Hematopoietic multipotent progenitor cell treated with erythropoietin and hydrocortisone succinate and interleukin-3 and kit ligand, for 4 days (in vitro differentiated cells): ENCODE measurements around the gene PUSL1.

ENCODE experiments used
- DNase-seq: peaks from one replicate; pipeline ENCODE4 v3.0.0-alpha.2; 2015

Gene PUSL1, protein sequence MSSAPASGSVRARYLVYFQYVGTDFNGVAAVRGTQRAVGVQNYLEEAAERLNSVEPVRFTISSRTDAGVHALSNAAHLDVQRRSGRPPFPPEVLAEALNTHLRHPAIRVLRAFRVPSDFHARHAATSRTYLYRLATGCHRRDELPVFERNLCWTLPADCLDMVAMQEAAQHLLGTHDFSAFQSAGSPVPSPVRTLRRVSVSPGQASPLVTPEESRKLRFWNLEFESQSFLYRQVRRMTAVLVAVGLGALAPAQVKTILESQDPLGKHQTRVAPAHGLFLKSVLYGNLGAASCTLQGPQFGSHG

DNA sequence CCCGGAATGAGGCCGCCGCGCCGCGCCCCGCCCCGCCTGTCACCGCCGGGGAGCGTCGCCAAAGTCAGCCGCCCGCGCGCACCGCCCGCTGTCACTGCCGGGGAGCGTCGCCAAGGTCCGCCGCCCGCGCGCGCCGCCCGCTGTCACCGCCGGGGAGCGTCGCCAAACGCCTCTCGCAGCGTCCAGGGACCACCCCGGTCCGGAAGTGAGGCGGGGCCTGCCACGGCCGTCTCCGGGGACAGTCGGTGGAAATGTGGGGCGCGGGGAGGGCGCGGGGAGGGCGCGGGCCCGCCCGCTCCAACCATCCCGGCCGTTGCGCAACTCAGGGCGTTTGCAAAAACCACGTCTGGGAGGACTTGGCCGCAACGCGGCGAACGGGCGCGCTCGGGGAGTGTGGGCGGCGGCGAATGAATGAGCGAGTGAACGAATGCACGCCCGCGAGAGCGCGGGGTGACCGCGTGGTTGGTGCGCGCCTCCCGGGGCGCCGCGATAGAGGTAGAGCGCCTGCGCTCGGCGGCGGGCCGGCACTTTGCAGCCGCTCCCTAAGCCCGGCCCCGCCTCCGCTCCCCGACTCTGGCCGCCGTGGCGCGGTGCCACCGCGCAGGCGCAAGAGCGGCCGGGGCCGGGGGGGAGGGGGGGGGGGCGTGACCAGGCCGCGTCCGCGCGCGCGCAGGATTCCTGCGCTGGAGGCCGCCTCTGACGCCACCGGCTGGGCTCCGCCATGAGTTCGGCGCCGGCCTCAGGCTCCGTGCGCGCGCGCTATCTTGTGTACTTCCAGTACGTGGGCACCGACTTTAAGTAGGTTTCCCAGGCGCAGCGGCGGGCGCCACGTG is at the start of gene PUSL1, which contains the start of gene ACAP3:
Gene PUSL1, plus strand, starts transcription at position 675 of the 833 bp plus-strand sequence. Its CDS starts 47 bp downstream, at position 722.
Gene ACAP3, minus strand, starts transcription at position 8 of the 833 bp plus-strand sequence. CDS start 115 bp downstream, outside the sequence.
- DNase-seq: peak; percentile 96

DNA sequence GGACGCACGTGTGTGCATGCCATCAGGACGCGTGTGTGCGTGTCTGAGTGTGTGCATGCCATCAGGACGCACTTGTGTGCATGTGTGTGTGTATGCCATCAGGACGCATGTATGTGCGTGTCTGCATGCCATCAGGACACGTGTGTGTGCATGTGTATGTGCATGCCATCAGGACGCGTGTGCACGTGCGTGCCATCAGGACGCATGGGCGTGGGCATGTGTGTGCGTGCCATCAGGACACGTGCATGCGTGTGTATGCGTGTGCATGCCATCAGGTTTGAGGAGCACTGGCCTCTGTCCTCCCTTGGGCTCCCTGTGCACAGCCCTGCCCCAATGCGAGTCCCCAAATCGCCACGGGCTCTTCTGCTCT is 49.3 kb upstream of the PUSL1 start:
- no peak for DNase-seq

DNA sequence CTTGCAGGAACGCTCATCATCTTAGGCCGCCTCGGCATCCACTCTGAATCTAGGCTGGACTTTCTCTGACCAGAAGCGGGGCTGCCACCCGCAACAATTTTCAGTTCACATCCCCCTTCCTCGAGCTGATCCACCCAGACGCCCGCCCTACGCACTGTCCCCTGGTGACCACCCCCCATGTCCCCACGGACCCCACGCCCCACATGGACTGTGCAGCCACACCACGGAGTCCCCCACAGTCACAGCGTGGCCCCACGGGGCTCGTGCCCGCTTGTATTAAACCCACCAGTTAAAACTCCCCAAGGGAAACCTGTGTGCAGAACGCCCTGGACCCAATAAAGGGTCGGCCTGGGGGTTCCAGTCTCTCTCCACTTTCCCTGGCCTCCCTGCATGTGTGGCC is 48.9 kb upstream of the PUSL1 start:
- DNase-seq: no peak

DNA sequence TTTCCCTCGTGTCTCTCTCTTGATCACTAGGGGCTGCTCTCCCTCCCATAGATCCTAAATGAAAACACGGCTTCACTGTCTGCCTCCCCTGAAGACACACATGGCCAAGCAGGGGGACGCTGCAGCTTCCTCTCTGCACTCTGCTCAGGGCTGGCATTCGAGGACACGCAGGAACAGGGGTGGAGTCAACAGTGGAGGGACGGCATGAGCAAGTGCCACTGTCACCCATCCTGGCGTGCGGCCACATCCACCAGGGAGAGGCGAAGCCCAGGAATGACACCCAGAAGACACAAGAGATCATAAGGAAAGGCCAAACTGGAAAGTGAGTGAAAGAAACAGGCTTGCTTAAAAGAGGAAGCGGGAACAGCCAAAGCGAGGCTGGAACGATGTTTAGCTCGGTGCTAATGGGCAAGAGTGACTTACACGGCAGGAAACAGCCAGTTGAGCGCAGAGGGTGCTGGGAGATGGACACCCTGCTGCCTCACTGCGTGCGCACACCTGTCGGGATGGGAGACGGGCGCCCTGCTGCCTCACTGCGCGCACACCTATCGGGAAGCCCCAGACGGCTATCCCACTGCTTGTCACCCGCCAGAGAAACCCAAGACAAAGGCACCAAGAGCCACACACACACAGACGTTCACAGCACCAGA is 48.3 kb upstream of the PUSL1 start:
- DNase-seq: no peak

DNA sequence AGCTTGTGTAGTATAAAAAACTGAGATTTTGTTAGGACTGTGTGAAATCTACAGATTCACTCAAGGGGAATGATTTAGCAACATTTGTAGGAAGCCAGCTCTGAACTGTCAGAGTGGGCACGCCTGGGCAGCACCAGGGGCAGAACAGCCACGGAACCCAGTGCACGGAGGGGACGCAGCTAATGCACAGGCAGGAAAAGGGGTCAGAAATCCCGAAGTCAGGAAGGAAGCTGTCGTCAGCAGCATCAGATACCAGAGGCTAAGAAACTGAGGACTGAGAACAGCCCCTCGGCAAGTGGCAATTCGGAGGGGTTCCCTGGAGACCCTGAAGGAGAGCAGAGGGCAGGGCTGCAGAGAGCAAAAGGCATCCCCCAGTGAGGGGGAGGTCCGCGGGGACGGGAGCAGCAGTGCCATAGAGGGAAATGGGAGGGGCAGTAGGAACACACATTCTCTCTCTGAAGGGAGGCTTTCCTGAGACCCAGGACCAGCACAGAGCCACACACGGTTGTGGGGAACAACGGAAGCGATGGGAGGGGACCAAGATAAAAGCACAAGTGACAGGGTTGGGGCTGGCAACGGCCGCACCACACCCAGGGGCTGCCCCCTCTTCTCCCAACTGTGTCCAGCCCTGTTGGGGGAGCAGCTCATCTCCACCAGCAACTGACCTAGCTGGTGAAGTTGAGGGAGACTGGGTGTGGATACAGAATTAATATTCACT is 47.4 kb upstream of the PUSL1 start:
- DNase-seq: peak; percentile 84

DNA sequence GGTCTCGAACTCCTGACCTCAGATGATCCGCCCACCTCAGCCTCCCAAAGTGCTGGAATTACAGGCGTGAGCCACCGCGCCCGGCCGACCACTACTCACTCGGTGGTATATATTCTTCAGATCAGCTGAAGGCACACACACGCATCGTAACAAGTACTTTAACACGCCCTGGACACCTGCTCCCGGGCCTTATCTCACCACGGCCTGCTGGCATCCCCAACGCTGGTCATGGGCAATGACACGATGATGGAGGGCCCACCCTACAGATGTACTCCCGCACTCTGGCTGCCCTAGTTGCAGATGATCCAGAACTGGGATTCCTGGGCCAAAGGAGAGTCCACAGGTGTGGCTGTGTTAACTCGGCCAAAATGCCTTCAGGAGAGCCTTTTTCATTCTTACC is 46.3 kb upstream of the PUSL1 start:
- DNase-seq: peak; percentile 71

DNA sequence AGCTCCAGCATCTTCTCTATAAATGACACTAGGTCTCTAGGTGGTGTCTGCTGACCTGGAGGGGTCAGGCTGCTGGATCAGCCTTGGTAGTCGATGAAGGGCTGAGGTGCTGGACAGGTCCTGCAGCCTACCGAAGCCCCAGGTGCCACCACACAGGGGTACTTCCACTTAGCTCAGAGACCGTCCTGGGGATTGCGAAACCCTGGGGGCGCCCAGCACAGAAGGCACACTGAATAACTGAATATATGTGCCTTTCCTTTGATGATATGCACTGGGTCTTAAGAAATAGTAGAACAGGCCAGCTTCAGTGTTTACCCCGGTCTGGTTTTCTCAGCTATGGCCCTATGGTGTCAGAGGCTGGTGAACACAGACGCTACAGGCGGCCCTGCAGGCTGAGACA is 45.6 kb upstream of the PUSL1 start:
- DNase-seq: no peak

DNA sequence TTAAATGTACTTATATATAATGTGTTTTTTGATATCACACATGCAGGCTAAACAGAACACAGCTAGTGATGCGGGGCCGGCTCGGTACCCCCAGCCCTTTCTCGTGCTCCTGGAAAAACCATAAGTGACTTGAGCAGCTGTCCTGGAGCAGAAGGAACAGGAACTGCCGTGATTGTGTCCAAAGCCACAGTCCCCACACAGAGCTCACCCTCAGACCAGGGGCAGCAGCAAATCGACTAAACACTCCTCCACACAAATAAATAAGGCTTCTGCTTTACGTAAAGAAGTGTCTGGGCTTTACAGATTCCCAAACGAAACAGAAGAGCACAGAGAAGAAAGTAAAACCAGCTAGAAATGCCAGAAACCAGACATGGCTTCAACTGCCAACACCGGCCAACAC is 44.4 kb upstream of the PUSL1 start:
- no peak for DNase-seq

DNA sequence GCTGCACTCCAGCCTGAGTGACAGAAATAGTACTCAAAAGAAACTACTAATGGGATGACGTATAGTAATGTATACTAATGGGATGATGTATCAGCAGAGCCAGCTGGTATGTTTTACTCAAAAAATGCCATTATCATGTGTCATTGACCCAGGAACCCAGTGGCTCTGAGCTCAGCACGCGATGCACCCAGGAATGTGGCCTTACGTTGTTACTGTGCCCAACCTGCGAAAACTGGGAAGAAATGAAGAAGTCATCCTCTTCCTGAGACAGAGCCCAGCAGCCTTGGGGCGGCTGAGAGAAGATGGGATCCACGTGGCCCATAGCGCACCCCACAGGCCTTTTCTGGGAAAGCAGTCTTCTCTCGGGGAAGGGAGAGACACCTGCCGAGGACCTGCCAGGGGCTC is 43.5 kb upstream of the PUSL1 start:
- peak; percentile 48 for DNase-seq

DNA sequence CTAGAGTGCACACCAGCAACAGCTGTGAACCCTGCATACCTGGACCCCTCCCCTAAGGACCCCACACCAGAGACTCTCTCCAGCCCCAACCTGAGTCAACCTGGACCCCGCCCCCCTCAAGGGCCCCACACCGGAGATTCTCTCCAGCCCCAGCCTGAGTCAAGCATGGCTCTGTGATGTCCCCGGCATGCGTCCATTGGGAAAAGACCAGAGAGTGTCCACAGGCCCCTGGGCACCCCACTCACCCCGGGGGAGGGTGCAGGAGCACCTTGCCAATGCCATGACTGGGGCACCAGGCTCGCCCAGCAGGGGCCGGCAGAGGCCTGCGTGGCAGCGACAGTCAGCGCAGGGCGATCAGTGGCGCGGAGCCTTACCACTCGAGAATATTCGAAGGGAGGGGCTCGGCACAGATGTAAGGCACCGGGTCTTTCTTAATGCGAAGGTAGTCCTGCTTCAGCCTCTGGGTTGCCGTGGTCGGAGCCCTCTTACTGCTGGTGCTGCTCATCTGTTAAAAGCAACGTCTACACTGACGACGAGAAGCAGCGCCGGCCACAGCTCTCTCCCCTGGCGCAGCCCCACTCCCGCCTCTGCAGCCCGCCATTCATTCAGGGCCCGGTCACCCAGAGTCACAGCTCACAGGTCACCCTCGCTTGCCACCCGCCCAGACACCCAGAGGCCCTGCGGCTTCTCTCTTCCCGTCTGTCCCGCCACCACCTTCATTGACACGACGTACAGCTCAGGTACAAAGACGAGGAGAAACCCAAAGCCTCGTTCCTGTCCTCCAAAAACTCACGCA is 40.7 kb upstream of the PUSL1 start:
- no peak for DNase-seq

DNA sequence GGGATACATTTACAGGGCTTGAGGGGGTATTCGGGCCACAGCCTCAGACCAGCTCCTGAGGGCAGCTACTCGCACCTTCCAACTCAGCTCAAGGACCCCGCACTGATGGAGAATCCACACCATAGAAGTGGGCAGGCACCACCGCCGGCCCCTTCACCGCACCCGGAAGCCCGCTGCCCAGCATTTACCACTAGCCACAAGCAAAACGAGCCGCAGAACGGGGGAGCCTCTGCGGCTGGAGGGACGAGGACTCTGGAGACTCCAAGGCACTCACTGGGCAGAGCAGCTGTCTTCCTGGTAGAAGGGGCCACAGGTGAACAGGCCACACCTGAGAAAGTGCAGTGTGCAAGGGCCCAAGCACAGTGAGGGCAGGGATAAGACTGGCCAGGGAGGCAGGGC is 40.1 kb upstream of the PUSL1 start:
- no peak for DNase-seq

DNA sequence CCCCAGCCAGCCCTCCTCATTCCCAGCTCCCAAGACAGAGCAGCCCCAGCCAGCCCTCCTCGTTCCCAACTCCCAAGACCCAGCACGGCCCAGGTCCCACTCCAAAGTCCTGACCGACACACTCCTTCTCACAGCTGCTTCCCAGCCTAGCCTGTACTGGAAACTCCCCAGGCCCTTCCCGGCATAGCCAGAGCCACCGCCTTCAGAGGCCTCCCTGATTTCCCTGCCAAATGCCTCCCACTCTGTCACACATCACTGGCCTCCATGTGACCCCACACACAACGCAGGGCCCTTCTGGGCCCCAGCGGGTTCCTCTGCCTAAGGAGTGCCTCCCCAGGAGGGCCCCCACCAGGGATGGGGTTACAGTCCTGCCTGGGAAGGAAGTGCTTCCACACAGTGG is 37.6 kb upstream of the PUSL1 start:
- DNase-seq: no peak

DNA sequence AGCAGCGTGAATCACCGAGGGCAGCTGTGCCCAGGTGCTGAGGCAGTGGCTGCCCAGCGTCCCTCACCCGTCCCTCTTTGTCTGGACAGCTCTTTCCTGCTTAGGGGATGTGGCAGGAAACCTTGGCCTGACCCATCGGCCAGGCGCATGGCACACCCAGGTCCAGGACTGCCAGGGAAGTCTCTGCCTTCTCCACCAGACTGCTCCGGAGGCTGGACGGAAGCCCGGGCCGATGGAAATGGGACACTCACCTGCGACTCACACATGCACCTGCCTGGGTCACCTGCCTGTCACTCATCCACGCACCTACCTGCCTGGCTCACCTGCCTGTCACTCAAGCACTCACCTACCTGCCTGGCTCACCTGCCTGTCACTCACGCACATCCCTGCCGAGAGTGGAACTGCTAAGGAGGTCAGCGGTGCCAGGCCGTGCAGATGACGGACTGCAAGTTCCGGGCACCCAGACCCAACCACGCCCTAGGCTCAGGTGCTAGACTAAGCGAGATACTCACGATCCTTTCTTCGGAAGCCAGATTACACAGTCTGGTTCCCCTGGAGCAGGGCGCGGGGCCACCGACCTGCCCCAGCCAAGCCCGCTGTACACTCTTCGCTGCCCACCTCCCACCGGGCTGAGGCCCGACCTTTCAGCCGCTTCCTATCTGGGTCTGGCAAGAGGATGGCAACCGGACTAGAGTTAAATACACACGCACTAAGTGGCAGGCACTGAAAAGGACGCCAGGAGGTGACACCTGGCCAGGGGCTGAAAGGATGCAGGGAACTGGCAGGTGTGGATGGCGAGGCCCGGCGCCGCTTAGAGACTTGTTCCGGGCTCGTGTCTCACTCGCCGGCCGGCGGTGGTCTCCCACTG is 35.8 kb upstream of the PUSL1 start:
- DNase-seq: peak; percentile 25

DNA sequence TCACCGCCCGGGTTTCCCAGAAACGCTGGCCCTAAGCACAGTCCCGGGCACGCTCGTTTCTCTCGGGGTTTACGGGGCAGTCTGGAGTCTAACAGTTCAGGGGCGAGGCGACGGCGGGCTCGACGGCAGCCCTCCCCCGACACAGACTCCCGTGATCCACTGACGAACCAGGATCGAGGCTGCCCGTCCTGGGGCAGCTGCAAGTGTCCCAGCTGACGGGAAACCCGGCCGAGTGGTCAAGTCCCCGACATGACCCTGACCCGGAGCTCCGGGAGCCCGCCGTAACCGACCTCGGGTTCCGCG is 35.2 kb upstream of the PUSL1 start:
- no peak for DNase-seq

DNA sequence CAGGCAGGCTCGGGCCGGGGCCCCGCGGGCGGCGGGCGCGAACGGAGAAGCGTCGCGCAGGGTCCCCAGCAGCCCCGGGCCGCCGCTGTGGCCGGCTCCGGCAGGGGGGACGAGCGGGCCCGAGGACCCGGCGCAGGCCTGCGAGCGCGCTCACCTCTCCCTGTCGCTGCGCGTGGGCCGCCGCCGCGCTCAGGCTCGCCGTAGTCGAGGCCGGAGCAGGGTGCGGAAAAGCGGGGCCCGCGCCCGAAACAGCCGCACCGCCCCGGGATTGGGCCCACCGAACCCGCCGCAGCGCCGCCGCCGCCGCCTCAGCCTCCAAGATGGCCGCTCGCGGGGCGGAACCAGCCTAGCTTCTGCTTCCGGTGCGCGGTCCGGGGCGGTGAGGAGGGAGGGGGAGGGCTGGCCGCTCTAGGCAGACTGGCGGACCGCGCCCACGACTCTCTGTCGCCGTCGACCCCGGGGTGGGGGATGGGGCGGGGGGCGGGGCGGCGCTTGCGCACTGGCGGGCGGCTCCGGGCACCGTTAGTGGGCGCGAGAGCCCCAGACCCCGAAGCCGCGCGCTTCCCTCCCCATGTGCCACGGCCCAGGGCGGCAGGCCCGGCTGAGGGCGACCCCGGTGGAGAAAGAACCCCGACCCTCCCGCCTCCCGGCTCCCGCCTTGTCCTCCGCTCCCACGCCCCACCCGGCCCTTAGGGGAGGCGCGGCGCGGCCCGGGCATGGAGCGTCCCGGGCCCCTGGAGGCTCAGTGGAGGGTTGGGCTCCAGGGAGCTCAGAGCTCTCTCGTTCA is 34.7 kb upstream of the PUSL1 start, which contains the start of gene UBE2J2:
Gene UBE2J2, minus strand, starts transcription at position 343 of the 787 bp plus-strand sequence. CDS start 5,862 bp downstream, outside the sequence.
- DNase-seq: peak; percentile 96

DNA sequence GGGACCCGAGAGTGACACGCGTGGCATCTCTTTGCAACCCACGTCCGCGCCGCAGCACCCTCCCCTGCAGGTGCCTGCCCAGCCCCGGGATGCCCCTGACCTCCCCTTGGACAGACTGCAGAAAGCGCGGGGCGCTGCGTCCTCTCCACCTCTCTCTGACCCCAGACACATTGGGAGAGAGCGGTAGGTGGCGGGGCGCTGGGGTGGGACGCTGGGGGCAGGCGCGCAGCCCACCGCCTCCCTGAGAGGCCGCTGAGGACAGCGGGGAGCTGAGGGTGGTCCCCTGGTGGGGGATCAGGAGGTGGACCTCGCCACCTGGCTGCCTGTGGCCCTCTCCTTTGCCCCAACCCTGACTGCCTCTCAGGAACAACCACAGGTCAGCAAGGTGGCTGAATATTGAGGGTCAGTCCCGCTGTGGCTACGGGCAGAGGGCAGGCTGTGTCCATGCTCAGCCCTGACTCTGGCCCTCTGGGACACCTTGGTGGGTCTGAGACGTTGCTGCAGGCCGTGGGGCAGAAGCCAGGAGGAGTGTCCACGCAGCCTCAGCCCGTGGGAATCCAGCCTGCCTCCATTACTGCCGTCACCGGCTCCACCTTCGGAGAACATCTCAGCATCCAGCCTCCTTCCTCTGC is 34.0 kb upstream of the PUSL1 start:
- DNase-seq: no peak

DNA sequence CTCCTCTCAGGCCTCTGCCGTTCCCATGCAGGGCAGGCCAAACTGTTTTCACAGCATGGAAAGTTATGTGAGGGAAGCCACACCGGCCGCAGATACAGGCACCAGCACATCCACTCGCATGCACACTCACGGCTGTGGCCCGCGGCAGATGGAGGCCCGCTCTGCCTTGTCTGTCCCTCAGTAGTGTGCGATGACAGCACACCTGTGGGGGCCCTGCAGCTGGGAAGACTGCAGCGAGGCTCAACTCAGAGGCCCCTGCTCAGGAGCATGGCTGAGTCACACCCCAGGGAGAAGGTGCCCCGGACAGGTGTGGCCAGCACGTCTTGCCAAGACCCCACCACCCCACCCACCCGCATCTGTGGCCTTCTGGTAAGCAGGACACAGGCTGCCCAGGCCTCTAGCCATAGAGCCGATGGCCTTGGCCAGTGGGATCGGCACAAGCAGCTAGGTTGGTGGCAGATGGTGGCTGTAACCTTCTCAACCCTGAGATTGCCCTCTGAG is 33.4 kb upstream of the PUSL1 start:
- no peak for DNase-seq

DNA sequence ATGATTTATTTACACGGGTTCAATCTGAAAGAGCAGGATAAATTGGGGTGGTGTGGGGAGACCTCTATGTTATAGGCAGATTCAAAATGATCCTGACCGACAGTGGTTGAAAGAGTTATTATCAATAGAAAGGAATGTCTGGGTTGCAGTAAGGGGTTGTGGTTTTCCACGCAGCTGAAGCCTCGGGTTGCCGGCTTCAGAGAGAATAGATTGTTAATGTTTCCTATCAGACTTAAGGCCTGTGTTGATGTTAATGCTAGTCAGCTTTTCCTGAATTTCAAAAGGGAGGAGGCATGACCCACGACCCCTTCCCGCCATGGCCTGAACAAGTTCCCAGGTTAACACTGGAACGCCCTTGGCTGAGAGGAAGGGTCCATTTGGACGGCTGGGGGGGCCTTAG is 32.6 kb upstream of the PUSL1 start:
- no peak for DNase-seq

DNA sequence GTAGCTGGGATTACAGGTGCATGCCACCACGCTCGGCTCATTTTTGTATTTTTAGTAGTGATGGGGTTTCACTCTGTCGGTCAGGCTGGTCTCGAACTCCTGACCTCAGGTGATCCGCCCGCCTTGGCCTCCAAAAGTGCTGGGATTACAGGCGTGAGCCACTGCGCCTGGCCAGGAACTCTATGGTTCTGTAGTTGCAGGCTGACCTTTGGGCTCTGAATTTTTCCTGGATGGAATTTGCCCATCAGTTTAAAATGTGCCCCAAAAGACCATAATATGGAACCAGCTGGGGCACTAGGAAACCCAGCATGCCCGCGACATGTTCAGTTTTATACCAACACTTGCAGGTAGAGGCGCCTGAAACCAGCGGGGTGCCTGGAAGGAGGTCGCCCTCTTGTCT is 29.8 kb upstream of the PUSL1 start:
- no peak for DNase-seq

DNA sequence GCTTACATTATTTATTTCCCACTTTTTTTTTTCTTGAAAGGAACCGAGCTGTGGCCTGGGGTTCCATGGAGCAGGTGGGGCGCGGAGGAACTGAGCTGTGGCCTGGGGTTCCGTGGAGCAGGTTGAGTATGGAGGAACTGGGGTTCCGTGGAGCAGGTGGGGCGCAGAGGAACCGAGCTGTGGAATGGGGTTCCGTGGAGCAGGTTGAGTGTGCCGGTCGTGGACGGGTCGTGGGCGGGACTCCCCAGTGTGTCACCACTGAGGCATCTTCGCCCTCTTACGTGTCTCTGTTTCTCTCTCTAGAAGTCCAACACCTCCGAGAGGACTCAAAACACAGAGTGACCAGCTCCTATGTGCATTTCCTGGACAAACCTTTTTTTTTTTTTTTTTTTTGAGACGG is 29.4 kb upstream of the PUSL1 start:
- DNase-seq: no peak
